Activated CD8-positive, alpha-beta memory T cell treated with anti-CD3 and anti-CD28 coated beads, Interleukin-2, amount 50 U/mL, for 4 hours (primary cell): Measurements from ENCODE around the gene SLC17A3.

Source experiments
- DNase-seq: peaks from one replicate; pipeline ENCODE4 v3.0.0-alpha.2; 2020

Gene SLC17A3

GRCh38 chr6:25874118-25874517 is at the start of gene SLC17A3:
Gene SLC17A3 (minus strand): TSS chr6:25874243. CDS start chr6:25868387, 5,856 bp downstream.
- no peak for DNase-seq

DNA sequence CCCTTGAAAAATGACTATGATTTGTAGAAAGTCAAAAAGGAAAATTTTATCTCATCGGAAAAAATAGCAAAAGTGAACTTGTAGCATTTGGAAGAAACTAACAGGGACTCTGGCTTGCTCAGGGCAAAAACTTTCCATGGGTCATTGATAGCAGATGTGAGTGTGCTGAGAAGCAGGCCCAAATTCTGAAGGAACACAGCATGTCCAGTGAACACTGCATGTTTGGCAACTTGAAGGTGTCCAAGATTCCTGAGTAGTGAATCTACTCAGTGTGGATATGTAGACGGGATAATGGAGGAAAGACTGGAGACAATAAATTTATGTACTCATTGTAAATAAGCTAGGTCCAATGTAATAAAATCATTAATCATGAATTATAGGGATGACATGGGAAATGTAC is 48.3 kb upstream of the SLC17A3 start:
- no peak for DNase-seq

- no peak for DNase-seq
Measured at GRCh38 chr6:25921525-25922203, 47.6 kb upstream of the SLC17A3 start.

- DNase-seq, result no peak
Measured at GRCh38 chr6:25919657-25920056, 45.6 kb upstream of the SLC17A3 start.

DNA sequence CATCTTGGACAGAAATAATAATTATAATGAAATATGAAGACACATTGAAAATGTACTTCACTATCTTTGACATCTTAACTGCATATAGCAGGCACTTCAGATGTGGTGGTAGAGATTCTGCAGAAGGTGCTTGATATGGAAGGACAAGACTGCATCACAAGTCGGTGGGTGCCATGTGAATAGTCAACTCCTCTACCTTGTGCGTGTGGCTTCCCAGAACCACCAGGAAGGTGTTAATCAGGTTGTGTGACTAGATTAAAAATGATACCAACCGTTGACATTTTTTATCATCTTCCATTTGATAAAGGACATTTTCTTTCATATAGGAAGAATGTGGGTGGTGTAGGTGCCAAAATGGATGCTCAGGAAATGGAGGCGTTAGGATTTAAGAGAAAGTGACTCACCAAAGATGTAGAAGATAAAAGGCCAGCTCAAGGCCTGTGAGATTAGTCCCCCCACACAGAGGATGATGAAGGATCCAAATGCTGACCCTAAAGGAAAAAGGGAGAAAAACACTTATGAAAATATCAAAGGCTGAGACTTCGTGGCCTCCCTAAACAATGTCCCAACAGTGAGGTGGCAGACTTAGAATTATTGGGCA is 44.1 kb upstream of the SLC17A3 start:
- DNase-seq, result no peak

DNA sequence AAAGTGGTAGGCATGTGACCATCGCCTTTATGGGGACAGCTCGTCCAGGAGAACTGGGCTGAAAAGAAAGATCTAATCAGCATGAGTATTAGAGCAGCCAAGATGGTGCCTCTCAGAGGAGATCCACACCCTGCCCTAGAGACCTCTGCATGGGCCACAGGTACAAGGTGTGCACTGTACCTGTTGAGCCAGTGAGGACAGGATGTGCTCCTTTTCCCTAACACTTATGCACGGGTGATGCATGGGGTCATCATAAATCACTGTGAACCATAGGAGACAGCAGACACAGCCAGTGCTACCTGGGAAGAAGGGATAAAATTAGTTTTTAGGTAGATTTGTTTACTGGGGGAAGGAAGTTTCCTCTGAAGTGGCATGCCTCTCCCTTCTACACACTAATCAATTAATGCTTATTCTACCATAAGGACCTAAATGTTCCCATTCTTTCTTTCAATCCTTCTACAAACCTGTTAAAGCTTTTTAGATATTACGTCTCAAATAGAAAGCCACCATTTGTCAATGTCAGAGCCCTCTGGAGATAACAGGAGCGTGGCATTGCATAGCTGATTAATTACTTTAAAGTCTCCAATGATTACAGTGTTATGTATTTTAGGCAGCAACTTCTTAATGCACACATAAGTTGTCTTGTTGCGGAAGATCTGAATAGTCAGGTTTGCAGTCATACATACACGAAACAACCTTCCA is 42.9 kb upstream of the SLC17A3 start:
- no peak for DNase-seq

DNA sequence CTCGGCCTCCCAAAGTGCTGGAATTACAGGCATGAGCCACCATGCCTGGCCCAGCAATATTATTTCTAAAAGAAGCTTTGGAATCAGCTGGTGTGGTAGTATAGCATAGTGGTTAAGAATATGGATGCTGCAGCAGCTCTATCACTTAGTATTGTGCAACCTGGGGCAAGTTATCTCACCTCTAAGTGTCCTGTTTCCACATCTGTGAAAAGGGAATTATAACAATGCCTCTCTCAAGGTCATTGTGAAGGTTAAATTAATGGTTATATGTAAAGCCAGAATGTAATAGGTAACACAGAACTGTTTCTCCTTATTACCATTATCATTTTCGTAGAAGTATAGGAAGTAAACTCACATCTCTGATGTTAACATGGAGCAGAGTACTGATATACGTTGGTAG is 42.3 kb upstream of the SLC17A3 start:
- DNase-seq, result no peak

- no peak for DNase-seq
Measured at GRCh38 chr6:25913741-25914140, 39.7 kb upstream of the SLC17A3 start.

DNA sequence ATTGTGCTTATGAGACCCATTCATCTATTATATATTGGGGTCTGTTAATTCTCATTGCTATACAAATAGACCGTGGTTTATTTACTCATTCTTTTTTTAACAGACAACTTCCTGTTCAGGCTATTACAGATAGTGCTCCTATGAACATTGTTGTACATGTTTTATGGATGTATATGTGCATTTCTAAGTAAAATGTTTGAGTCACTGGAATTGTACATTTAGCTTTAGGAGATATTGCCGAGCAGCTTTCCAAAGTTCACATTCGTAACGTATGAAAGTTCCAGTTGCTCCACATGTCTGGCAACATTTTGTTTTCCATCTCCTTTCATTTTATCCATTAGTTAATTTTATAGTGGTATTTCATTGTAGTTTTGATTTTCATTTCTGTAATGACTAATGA is 37.3 kb upstream of the SLC17A3 start:
- DNase-seq, result no peak

GRCh38 chr6:25907475-25908014 is 33.5 kb upstream of the SLC17A3 start:
- DNase-seq, result no peak

- DNase-seq, result no peak
Measured at GRCh38 chr6:25903467-25904099, 29.5 kb upstream of the SLC17A3 start.

- DNase-seq, result no peak
Measured at GRCh38 chr6:25902071-25902470, 28.0 kb upstream of the SLC17A3 start.

- DNase-seq, result no peak
Measured at GRCh38 chr6:25900843-25901242, 26.8 kb upstream of the SLC17A3 start.

DNA sequence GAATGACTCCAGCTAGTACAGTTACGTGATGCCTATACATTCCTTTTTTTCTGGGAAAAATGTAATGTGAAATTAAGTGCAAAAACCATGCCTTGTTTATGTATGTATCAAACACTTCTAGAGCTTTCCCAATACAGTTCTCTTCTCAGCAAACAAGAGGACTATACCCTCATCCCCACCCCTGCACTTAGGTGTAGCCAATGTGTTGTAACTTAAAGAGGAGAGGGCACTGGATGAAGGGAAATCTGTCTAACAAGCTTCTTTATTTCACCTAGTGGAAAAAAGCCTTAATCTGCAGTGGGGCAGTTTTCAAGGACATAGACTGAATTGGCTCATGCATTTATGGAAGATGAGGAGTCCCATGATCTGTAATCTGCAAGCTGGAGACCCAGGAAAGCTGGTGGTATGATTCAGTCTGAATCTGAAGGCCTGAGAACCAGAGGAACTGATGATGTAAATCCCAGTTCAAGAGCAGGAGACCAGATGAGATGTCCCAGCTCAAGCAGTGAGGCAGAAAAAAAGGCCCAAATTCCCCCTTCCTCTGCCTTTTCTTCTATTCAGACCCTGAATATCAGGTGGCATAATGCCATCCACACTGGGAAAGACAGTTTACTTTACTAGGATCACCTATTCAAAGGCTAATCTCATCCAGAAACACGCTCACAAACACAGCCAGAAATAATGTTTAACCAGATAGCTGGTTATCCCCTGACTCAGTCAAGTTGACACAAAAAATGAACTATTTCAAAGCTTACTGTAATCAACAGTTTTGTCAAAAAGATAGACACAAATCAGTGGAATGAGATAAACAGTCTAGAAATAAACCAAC is 25.8 kb upstream of the SLC17A3 start:
- DNase-seq, result no peak

DNA sequence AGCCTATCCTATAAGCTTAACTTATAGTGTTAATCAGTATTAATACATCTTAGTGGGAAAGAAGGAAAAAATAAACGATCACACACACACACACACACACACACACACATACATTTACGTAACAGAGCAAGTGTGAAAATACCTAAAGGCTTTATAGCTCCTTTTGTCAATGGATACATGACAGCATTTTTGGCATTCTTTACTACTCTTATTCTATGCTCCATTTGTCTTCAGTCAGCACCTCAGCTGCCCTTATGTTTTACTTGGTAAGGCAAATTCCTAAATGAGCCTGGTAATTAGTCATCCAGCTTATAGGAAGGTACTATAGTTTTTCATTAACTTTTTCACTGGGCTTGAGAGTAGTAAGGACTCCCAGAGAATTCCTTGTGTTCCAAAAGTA is 25.1 kb upstream of the SLC17A3 start:
- no peak for DNase-seq

- DNase-seq, result no peak
Measured at GRCh38 chr6:25898289-25898977, 24.4 kb upstream of the SLC17A3 start.

DNA sequence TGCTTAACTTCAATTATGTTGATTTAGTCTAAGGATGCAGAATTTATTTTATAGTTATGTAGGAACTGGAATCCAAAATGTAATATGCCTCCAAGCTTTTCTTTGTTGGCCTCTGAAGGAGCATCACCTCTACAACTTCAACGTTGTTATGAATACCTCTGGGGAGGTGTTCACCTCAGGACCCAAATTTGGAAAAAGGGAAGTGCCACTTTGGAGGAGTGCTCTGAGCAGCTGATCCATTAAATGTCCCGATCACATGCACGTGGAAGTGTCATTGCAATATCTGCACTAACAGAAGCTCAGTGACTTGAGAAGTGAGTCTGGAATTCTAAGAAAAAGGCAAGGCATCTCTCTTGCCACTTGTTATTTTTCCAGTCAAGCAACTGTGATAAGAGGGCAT is 22.2 kb upstream of the SLC17A3 start:
- DNase-seq, result no peak

GRCh38 chr6:25895771-25896170 is 21.7 kb upstream of the SLC17A3 start:
- DNase-seq, result no peak

GRCh38 chr6:25893778-25894177 is 19.7 kb upstream of the SLC17A3 start:
- DNase-seq, result no peak

DNA sequence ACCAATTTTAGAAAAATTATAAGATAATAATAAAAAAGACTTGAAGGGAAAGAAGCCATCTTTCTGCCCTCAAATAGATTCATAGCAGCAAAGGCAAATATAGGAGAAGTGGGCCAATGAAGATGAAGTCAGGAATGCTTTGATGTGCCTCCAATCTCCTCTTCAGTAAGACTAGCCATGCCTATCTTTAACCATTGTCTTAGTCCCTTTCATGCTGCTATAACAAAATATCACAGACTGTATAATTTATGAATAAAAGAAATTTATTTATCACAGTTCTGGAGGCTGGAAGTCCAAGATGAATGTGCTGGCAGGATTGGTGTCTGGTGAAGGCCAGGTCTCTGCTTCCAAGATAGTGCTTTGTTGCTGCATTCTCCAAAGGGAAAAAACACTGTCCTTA is 18.8 kb upstream of the SLC17A3 start:
- DNase-seq, result no peak

DNA sequence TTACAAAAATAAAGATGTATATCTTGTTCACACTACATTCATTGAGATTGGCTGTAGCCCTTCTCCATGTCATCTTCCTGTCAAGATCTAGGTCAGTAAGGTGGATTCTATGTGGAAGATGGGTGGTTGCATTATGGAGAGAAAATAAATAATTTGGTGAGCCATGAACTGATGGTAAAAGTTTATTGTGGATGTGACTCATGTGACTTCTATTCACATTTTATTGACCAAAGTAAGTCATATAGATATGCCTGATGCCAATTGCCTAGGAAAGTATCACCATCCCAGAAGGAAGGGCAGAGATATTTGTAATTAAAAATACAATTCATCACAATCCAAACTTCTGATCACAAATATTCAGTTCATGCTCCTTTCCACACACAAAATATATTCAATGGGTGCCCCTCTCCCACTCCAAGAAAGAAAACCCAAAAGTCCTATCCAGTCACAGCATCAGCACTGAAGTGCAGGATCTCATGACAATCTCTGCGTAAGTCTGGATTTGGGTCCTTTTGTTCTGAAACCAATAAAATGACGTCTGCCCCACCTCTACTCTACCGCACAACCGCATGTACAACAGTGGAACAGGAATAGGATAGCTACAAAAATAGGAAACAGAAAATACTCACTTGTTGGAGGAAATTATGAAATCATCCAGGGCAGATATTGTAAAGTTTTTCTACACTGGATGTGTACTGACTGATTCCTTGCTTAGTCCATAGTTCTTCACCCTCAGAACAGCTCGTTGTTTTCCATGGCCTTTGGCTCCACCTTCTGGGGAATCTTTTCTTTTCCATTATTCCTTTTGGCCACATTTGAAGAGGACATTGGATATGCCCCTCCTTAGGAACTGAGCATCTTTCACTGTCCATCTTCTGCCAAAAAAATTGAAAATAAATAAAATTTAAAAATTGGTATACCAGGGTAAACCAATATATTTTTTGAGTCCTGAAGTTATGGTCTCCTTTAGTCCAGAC is 16.1 kb upstream of the SLC17A3 start:
- no peak for DNase-seq
